Tibial artery (tissue), 4 donors: ENCODE results near the gene NRSN1.
"Not testable (repeated sequence)": the region's sequence is repeated elsewhere in the genome, so short reads cannot be mapped to it uniquely, and the experiment has no call there.

ENCODE experiments used
- DNase-seq, 2 donors: peaks; one replicate each; pipeline ENCODE4 v3.0.0-alpha.2; 2019
- H3K27ac ChIP-seq, 2 donors: fragments of 200-600 bp; sonication (generic) in 1 of 2; 1 replicate in 1 of 2; 2 replicates in 1 of 2; pipeline ENCODE4 v1.5.1; 2018 to 2019; ENCODE audit warnings: mild to moderate bottlenecking in 1 of 2
- H3K27me3 ChIP-seq, 2 donors: fragments of 200-600 bp; sonication (generic) in 1 of 2; one replicate each; pipeline versions ENCODE4 v1.5.1 to v1.6.0; 2016 to 2019
- H3K36me3 ChIP-seq, 3 donors: fragments of 200-600 bp; sonication (generic) in 2 of 3; one replicate each; pipeline ENCODE4 v1.5.1; 2016 to 2019; ENCODE audit warnings: mild to moderate bottlenecking in 2 of 3
- H3K4me1 ChIP-seq, 4 donors: fragments of 200-600 bp; sonication (generic) in 2 of 4; 1 replicate in 3 of 4; 2 replicates in 1 of 4; pipeline ENCODE4 v1.5.1; 2016 to 2019
- H3K4me3 ChIP-seq, 2 donors: fragments of 200-600 bp; sonication (generic) in 1 of 2; 1 replicate in 1 of 2; 2 replicates in 1 of 2; pipeline ENCODE4 v1.5.1; 2018 to 2019; ENCODE audit warnings: mild to moderate bottlenecking in 2 of 2
- H3K9me3 ChIP-seq, 3 donors: fragments of 200-600 bp; sonication (generic) in 1 of 3; one replicate each; pipeline ENCODE4 v1.5.1; 2016 to 2019
- intact Hi-C: fragments of 100-400 bp; cut with DNase I; formaldehyde crosslinking; loops from one replicate; pipeline ENCODE4 v1.15.0; 2023; ENCODE audit warnings: low total_unique reads
- TF ChIP-seq, protein P1 (sequence below), 2 experiments: fragments of 200-600 bp in 1 of 2; fragments of 450-650 bp in 1 of 2; IDR thresholded peaks; one replicate each; pipeline ENCODE4 v1.5.1; 2017 to 2019; ENCODE audit warnings: antibody characterized with exemption in 2 of 2, mild to moderate bottlenecking in 1 of 2, moderate library complexity in 1 of 2

The NRSN1 gene

DNA sequence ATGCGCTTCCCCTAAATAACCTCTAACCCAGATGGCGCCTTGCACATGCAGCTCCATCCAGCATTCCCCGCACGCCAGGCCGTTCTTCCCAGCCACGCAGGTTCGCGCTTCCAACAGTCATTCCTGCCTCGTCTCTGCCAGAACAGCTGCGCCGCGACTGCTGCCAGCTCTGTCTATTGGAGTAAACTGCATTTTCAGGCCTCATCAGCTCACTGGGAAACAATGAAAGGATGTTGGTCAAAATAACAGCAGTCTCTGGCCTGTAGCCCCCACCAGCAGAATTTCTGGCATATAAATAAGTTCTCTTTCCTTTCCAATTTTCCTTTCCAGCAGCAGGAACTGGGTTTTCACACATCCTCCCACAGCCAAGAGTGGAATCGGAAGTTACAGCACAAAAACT is 14.6 kb downstream of the NRSN1 start:
- intact Hi-C loops = no loop called here
- Histone ChIP-seq H3K4me3 (no peak overlapping the region), H3K27me3 (no peaks in the 10 kb centered on the region), H3K36me3 (no peaks in the 10 kb centered on the region), H3K4me1 (no peaks in the 10 kb centered on the region), H3K27ac (no peak overlapping the region), H3K9me3 (no peaks in the 10 kb centered on the region)
- DNase-seq = no peak
- TF ChIP-seq, protein P1, sequence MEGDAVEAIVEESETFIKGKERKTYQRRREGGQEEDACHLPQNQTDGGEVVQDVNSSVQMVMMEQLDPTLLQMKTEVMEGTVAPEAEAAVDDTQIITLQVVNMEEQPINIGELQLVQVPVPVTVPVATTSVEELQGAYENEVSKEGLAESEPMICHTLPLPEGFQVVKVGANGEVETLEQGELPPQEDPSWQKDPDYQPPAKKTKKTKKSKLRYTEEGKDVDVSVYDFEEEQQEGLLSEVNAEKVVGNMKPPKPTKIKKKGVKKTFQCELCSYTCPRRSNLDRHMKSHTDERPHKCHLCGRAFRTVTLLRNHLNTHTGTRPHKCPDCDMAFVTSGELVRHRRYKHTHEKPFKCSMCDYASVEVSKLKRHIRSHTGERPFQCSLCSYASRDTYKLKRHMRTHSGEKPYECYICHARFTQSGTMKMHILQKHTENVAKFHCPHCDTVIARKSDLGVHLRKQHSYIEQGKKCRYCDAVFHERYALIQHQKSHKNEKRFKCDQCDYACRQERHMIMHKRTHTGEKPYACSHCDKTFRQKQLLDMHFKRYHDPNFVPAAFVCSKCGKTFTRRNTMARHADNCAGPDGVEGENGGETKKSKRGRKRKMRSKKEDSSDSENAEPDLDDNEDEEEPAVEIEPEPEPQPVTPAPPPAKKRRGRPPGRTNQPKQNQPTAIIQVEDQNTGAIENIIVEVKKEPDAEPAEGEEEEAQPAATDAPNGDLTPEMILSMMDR (IDR thresholded peaks at IDR 0.05) = no peak

- H3K4me1 ChIP-seq, H3K27me3 ChIP-seq, intact Hi-C loops, H3K27ac ChIP-seq, H3K9me3 ChIP-seq, H3K36me3 ChIP-seq, H3K4me3 ChIP-seq, DNase-seq: not testable (repeated sequence)
Measured at GRCh38 chr6:24142733-24143132, 16.7 kb downstream of the NRSN1 start.

DNA sequence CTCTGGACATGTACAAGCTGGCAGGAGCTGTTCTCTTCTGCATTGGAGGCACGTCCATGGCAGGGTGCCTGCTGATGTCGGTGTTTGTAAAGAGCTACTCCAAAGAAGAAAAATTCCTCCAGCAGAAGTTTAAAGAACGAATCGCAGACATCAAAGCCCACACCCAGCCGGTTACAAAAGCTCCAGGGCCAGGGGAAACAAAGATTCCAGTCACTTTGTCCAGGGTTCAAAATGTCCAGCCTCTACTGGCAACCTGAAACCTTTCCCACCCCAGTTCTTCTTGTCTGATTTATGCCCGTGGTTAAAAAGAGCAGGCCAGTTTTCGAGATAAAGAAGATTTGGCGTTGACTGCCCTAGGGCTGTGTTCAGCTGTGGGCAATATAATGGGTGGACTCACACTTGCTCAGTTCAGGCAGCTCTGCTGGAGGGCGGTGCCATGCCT is 19.7 kb downstream of the NRSN1 start:
- H3K27me3 ChIP-seq = no peaks in the 10 kb centered on the region
- H3K4me3 ChIP-seq = no peak overlapping the region
- H3K4me1 ChIP-seq = no peaks in the 10 kb centered on the region
- intact Hi-C loops = no loop called here
- H3K27ac ChIP-seq = no peak overlapping the region
- H3K9me3 ChIP-seq = no peaks in the 10 kb centered on the region
- DNase-seq = no peak
- TF ChIP-seq, protein P1 (IDR thresholded peaks at IDR 0.05) = no peak
- no peaks in the 10 kb centered on the region for H3K36me3 ChIP-seq

DNA sequence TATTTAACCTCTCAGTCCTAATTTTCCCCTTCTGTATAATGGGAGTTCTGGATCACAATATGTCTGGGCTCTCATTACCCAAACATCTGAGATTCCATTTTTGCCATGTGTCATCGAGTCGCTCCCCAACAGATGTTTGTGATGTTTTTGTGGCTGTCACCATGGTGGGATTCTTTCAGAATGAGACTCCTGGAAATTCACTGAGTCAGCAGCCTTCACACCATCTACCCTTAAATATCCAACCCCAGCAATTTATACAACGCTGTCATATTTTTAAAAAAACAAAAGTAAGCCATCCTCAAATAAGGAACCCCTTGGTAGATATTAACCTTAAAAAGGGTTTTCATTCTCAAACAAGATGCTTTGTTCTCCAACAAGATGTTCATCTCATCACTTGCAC is 20.9 kb downstream of the NRSN1 start:
- no peak overlapping the region for H3K27ac ChIP-seq
- TF ChIP-seq, protein P1 (IDR thresholded peaks at IDR 0.05) = no peak
- H3K27me3 ChIP-seq = no peaks in the 10 kb centered on the region
- intact Hi-C loops = no loop called here
- DNase-seq = no peak
- no peaks in the 10 kb centered on the region for H3K4me1 ChIP-seq
- H3K4me3 ChIP-seq = no peak overlapping the region
- H3K9me3 ChIP-seq = no peaks in the 10 kb centered on the region
- H3K36me3 ChIP-seq = no peaks in the 10 kb centered on the region

GRCh38 chr6:24147511-24148153 is 21.6 kb downstream of the NRSN1 start:
- Histone ChIP-seq H3K27me3 (no peaks in the 10 kb centered on the region), H3K4me1 (no peaks in the 10 kb centered on the region), H3K27ac (no peak overlapping the region), H3K9me3 (no peaks in the 10 kb centered on the region), H3K4me3 (no peak overlapping the region), H3K36me3 (no peaks in the 10 kb centered on the region)
- TF ChIP-seq, protein P1 (IDR thresholded peaks at IDR 0.05) = no peak
- no peak for DNase-seq
- intact Hi-C loops = no loop called here

- no peaks in the 10 kb centered on the region for H3K4me1 ChIP-seq
- no peaks in the 10 kb centered on the region for H3K9me3 ChIP-seq
- H3K4me3 ChIP-seq = no peak overlapping the region
- no peaks in the 10 kb centered on the region for H3K27me3 ChIP-seq
- TF ChIP-seq, protein P1 (IDR thresholded peaks at IDR 0.05) = no peak
- DNase-seq = no peak
- intact Hi-C loops = no loop called here
- H3K36me3 ChIP-seq = no peaks in the 10 kb centered on the region
- no peak overlapping the region for H3K27ac ChIP-seq
Measured at GRCh38 chr6:24148154-24148570, 22.1 kb downstream of the NRSN1 start.
